K562 (cell line): Measurements from ENCODE around the gene EEPD1. TPM values are rescaled to one million over a fixed set of nuclear protein-coding genes. Genes with fewer than 3 reads are reported as not detected.

Source experiments
- BCOR ChIP-seq: fragments of 450-650 bp; IDR thresholded peaks from 2 replicates; pipeline ENCODE4 v1.6.1; 2016
- BHLHE40 ChIP-seq: IDR thresholded peaks from 2 replicates; pipeline ENCODE4 v1.6.1; 2011; ENCODE audit warnings: low read length, improper control_type of control experiment
- CGGBP1 ChIP-seq: fragments of 250-450 bp; sonication (Bioruptor Pico); IDR thresholded peaks from 2 replicates; pipeline ENCODE4 v1.9.0; 2021; ENCODE audit warnings: mild to moderate bottlenecking
- HEY1 ChIP-seq: fragments of 250-450 bp; sonication (Bioruptor Pico); IDR thresholded peaks from 2 replicates; pipeline ENCODE4 v1.5.0; 2020; ENCODE audit warnings: mild to moderate bottlenecking, moderate library complexity, borderline replicate concordance
- HMG20A ChIP-seq: fragments of 450-650 bp; formaldehyde crosslinking; conservative IDR thresholded peaks from 2 replicates; pipeline ENCODE4 v1.4.0; 2020; ENCODE audit warnings: mild to moderate bottlenecking, mixed read lengths
- MAFF ChIP-seq: IDR thresholded peaks from 2 replicates; pipeline ENCODE4 v1.6.1; 2012; ENCODE audit warnings: low read length, improper control_type of control experiment
- PREB ChIP-seq: sonication (generic); formaldehyde crosslinking; IDR thresholded peaks from 2 replicates; pipeline ENCODE4 v1.8.1; 2023; ENCODE audit warnings: mild to moderate bottlenecking, missing genetic modification reagents
- RBBP5 ChIP-seq: fragments of 200-600 bp; sonication (generic); IDR thresholded peaks from 2 replicates; pipeline ENCODE4 v1.6.1; 2012; ENCODE audit warnings: borderline replicate concordance, mild to moderate bottlenecking, low read length, control low read depth, inconsistent platforms; ENCODE audit not compliant: insufficient read depth, poor library complexity, severe bottlenecking
- REST ChIP-seq, 2 experiments: fragments of 450-650 bp; formaldehyde crosslinking in 1 of 2; IDR thresholded peaks; 2 replicates each; pipeline versions ENCODE4 v1.4.0 to v1.6.1; 2014 to 2020; ENCODE audit warnings: mild to moderate bottlenecking in 2 of 2, borderline replicate concordance in 1 of 2, low read depth in 1 of 2
- ZBTB49 ChIP-seq: sonication (generic); formaldehyde crosslinking; IDR thresholded peaks from 2 replicates; pipeline ENCODE4 v1.8.0; 2022; ENCODE audit warnings: missing genetic modification reagents, mild to moderate bottlenecking, borderline replicate concordance
- ZFX ChIP-seq: sonication (generic); formaldehyde crosslinking; IDR thresholded peaks from 2 replicates; pipeline ENCODE4 v1.8.0; 2022; ENCODE audit warnings: mild to moderate bottlenecking, missing genetic modification reagents, moderate library complexity
- ZNF347 ChIP-seq: fragments of 450-650 bp; formaldehyde crosslinking; IDR thresholded peaks from 2 replicates; pipeline ENCODE4 v1.4.0; 2020; ENCODE audit warnings: low read depth, mild to moderate bottlenecking, moderate library complexity
- ZNF445 ChIP-seq: fragments of 250-450 bp; sonication (Bioruptor Pico); IDR thresholded peaks from 2 replicates; pipeline ENCODE4 v1.4.0; 2020; ENCODE audit warnings: low read depth, mild to moderate bottlenecking, moderate library complexity
- ZNF695 ChIP-seq: fragments of 450-650 bp; formaldehyde crosslinking; IDR thresholded peaks from 2 replicates; pipeline ENCODE4 v1.4.0; 2020; ENCODE audit warnings: mild to moderate bottlenecking, moderate library complexity
- ZNF830 ChIP-seq: fragments of 250-450 bp; sonication (Bioruptor Pico); IDR thresholded peaks from 2 replicates; pipeline ENCODE4 v1.5.0; 2021; ENCODE audit warnings: mild to moderate bottlenecking
- polyA plus RNA-seq, 8 experiments: library from polyadenylated mRNA; depleted of rRNA in 4 of 8; stranded (reverse) in 5 of 8; unstranded in 3 of 8; fragments of >200 nt; fragmentation: Nextera tagmentation in 2 of 8; fragmentation: Illumina TruSeq in 1 of 8; extraction: Ambion mirVana in 2 of 8; extraction: Trizol in 1 of 8; gene quantifications; 2 replicates each; pipeline versions ENCODE4 v1.2.1 to v1.2.3, GENCODE V29; 2011 to 2014; ENCODE audit warnings: inconsistent platforms in 1 of 8, missing spikeins in 1 of 8
- total RNA-seq, 7 experiments: library from RNA; depleted of rRNA in 6 of 7; stranded (reverse); fragments of >200 nt in 6 of 7; fragmentation: Illumina TruSeq in 2 of 7; extraction: Trizol in 2 of 7; gene quantifications; 2 replicates each; pipeline versions ENCODE4 v1.2.1 to v1.2.3, GENCODE V29; 2011 to 2021; ENCODE audit warnings: low replicate concordance in 1 of 7

Gene EEPD1
- total and polyA plus RNA-seq, 9 of the 15 experiments (the other 6 are each of a cell fraction or from before 2014, with no cell fraction given), result 0.01 to 1.5 (median 0.74) TPM; not detected in 1

GRCh38 chr7:36312064-36312914 is 159.2 kb downstream of the EEPD1 start (continued):
- TF ChIP-seq REST (IDR thresholded peaks at IDR 0.05; ENCODE audit: borderline replicate concordance), result peak; percentile 37; the same call in 1 of the 2 replicates
- TF ChIP-seq REST (CRISPR knock-in tag; IDR thresholded peaks at IDR 0.05; ENCODE audit: low read depth), result no peak
- no peak for TF ChIP-seq ZNF347 (CRISPR knock-in tag)
- no peak for TF ChIP-seq RBBP5
- no peak for TF ChIP-seq HMG20A
- no peak for TF ChIP-seq ZNF695
- TF ChIP-seq BHLHE40, result no peak
- TF ChIP-seq BCOR, result no peak
- no peak for TF ChIP-seq MAFF
- peak; percentile 48 for TF ChIP-seq ZFX (CRISPR knock-in tag)
- no peak for TF ChIP-seq CGGBP1
- TF ChIP-seq ZNF445 (CRISPR knock-in tag), result no peak
- TF ChIP-seq ZBTB49 (CRISPR knock-in tag), result no peak
- TF ChIP-seq PREB (CRISPR knock-in tag), result no peak
- TF ChIP-seq ZNF830 (CRISPR knock-in tag), result no peak
- TF ChIP-seq HEY1 (CRISPR knock-in tag), result no peak
